Measurements from ENCODE around the gene KLHL40.
A peak's percentile ranks its signal among the peaks of the same experiment; 100 is the strongest.

Gene KLHL40

DNA sequence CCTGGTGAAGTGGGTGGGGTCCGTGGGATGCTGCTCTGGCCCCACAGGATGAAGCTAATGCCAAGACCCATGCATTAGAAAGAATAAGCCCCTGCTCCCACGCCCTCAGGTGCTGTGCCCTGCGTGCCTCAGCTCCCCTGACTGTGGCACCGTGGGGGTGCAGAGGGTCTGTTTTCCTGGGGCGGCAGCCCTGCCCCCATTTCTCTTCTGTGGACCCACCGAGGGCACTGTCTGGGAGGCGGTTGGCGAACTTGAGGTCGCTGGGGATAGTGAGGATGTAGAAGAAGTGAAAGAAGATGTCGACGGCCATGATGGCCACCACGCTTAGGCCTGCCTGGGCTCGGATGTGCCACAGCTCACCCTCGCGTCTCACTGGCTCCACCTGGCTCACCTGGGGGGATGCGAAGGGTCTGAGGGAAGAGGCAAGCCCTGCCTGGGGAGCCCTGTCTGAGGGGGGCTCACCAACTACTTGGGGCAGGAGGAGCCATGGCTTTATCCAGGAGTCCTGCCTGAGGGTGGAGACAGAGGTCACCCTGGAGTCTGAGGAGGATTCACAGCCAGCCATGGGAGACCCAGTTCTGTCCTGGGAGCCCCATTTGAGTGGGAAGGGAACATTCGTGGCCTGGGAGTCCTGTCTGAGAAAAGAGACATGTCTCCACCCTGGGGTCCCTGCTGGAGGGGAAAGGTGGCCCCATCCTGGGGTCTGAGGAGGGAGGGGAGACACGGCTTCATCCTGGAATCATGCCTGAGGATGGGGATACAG, 12.1 kb downstream of the KLHL40 start:
- no peak for DNase-seq (ENCODE audit: low read depth)
- TF ChIP-seq, protein P1, sequence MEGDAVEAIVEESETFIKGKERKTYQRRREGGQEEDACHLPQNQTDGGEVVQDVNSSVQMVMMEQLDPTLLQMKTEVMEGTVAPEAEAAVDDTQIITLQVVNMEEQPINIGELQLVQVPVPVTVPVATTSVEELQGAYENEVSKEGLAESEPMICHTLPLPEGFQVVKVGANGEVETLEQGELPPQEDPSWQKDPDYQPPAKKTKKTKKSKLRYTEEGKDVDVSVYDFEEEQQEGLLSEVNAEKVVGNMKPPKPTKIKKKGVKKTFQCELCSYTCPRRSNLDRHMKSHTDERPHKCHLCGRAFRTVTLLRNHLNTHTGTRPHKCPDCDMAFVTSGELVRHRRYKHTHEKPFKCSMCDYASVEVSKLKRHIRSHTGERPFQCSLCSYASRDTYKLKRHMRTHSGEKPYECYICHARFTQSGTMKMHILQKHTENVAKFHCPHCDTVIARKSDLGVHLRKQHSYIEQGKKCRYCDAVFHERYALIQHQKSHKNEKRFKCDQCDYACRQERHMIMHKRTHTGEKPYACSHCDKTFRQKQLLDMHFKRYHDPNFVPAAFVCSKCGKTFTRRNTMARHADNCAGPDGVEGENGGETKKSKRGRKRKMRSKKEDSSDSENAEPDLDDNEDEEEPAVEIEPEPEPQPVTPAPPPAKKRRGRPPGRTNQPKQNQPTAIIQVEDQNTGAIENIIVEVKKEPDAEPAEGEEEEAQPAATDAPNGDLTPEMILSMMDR (conservative IDR thresholded peaks at IDR 0.05; ENCODE audit: low read length) = no peak
- no peak overlapping the region for H3K4me3 ChIP-seq (ENCODE audit: low read length)

DNA sequence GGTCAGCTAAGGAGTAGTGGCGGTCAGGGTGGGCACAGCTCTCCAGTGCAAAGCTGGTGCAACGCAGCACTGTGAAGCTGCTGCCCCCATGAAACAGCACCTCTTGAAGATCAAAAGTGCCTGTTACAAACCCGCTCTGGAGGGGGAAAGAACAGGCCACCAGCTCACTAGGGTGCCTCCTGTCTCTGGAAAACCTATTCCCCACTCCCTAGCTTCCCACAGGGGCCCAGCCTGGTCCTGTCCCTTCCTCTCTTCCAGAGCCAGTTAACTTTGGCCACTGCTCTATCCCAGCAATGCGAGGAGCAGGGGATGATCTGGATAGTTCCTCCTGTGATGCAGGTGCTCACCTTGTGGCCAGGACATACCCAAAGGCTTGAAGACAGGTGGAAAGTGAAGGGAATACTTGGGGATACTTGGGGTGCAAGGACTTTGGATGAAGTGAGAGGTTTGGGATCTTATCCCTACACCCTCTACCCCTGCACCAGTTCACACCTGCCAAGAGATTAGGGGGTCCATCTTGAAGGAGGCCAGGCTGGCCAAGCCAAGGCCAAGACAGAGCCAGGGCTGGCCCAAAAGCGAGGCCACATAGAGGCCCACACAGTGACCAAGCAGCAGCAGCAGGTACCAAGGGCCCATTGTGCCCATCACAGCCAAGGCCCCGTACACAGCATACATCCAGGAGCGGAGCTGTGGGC, 13.0 kb downstream of the KLHL40 start:
- no peak overlapping the region for H3K4me3 ChIP-seq (ENCODE audit: low read length)
- DNase-seq (ENCODE audit: low read depth) = no peak
- TF ChIP-seq, protein P1 (conservative IDR thresholded peaks at IDR 0.05; ENCODE audit: low read length) = no peak

DNA sequence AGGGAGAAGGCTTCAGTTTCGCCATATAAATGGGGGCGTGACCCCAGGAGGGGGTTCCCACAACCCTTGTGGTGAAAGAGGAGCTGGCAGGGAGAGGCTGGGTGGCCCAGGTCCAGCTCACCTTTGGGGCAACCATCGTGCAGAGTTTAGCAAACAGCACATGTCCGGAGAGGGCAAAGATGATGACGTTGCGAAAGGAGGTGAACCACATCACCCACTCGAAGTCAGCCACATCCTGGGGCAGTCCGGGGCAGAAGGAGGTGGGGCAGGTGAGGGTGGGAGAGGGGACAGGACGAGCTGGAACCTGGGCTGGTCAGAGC, 13.5 kb downstream of the KLHL40 start:
- no peak overlapping the region for H3K4me3 ChIP-seq (ENCODE audit: low read length)
- TF ChIP-seq, protein P1 (conservative IDR thresholded peaks at IDR 0.05; ENCODE audit: low read length) = no peak
- DNase-seq (ENCODE audit: low read depth) = no peak

DNA sequence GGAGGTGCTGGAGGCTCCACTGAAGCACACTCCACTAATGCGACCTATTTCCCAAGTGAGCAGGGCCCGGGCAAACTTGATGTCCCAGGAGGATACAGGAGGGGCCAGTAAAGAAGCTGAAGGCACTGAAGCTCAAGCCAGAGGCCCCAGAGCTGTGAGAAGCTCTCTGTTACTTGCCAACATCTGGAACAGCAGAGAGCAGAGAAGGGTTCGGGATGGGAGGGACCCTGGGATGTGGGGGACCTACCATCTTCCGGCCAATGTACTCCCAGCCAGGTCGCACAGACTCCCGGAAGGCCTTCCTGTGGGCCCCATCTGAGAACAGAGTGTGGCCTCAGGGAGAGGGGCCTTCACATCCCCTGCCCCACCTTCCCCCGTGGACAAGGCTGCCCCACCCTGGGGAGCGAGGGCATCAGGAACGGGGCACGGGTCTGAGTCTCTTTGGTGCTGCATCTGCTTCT, 14.2 kb downstream of the KLHL40 start:
- DNase-seq (ENCODE audit: low read depth) = no peak

DNA sequence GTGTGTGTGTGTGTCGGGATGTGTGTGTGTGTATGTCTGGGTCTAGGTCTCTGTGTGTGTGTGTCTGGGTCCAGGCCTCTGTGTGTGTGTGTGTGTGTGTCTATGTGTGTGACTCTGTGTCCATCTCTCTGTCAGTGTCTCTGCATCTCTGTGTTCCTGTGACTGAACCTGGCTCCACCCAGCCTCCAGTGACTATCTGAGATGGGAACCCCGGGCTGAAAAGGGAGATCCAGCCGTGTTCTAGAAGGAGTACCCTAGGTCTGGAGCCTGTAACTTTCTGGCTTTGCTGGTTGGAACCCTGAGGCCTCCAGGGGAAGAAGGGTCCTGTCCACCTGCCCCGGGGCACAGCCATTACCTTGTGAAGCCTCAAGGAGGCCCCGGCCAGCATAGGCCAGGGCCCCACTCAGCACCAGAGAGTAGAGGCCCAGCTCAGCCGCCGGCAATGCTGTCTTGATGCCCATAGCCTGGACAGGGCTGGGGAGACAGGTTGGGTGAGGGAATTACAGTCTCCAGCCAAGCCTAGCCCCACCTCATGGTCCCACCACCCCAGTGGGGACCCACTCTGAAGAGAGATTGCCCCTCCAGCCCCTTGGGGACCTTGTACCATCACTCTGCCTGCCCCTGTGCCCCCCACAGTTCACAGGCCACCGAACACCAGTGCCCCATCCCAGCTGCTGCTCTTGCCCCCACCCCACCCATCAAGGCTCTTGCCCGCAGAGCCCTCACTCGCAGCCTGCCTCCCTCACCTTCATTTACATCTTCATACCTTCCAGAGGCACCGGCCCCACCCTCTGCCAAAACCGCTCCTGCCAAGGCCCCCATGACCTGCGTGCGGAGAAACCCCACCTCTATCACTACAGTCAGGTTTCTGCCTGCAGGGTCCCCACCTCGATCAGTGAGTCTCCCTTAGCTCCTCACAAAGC, 15.3 kb downstream of the KLHL40 start:
- no peak overlapping the region for H3K4me3 ChIP-seq (ENCODE audit: low read length)
- TF ChIP-seq, protein P1 (conservative IDR thresholded peaks at IDR 0.05; ENCODE audit: low read length) = no peak
- DNase-seq (ENCODE audit: low read depth) = no peak

More for the DNA sequence above, 14.2 kb downstream of the KLHL40 start:
- H3K4me3 ChIP-seq (ENCODE audit: low read length) = no peak overlapping the region
- TF ChIP-seq, protein P1 (conservative IDR thresholded peaks at IDR 0.05; ENCODE audit: low read length) = no peak

DNA sequence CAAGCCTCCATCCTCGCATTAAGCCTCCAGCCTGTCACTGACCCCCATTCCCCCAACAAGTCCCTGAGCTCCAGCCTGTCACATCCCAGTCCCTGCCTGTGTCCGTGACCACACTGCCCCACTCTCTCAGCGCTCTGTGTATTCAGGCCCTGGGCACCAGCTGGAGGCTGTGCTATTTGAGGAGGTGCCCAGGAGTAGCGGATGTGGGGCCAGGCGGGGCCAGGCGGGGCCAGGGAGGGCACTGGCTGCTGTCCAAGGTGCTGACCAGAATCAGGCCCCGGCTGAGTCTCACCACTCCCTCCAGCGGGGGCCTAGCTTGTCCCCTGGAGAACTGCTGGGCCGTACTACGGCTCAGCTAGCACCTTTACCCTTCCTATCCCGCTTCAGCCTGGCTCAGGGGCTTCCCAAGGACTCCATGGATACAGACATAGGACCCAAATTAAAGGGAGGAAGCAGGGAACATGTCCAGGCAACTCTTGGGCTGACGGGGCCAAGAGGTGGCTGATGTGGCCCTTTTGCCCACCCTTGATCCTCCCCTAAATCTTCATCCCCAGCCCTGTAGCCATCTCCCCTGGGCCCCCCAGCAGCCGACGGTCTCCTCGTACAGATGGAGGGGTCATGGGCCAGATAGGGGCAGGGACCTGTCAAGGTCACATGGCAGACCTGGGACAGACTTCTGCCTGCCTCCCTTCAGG, 16.2 kb downstream of the KLHL40 start:
- peak; percentile 15 for DNase-seq (ENCODE audit: low read depth)

More for the DNA sequence above, 16.2 kb downstream of the KLHL40 start:
- TF ChIP-seq, protein P1 (conservative IDR thresholded peaks at IDR 0.05; ENCODE audit: low read length) = no peak
- no peak overlapping the region for H3K4me3 ChIP-seq (ENCODE audit: low read length)
